ENCODE measurements around the gene IGHMBP2. TPM values are rescaled to one million over a fixed set of nuclear protein-coding genes. Genes with fewer than 3 reads are reported as not detected.
"Not testable (repeated sequence)": the region's sequence is repeated elsewhere in the genome, so short reads cannot be mapped to it uniquely, and the experiment has no call there.

IGHMBP2 gene
- total and polyA plus RNA-seq, 2 experiments from 2014 or later = 5.2 to 9.3 TPM

GRCh38 chr11:68882391-68882790 lies 21.3 kb upstream of the IGHMBP2 start:
- Histone ChIP-seq H3K79me2 (ENCODE audit: insufficient read depth) (no peaks in the 10 kb centered on the region), H3K4me1 (ENCODE audit: insufficient read depth) (no peaks in the 10 kb centered on the region), H3K36me3 (ENCODE audit: low read depth) (no peaks in the 10 kb centered on the region), H3K4me2 (ENCODE audit: unreplicated experiment) (no peak overlapping the region), H3K27me3 (replicated peaks; ENCODE audit: insufficient read depth) (no peaks in the 10 kb centered on the region), H4K20me1 (ENCODE audit: insufficient read depth) (no peaks in the 10 kb centered on the region), H3F3A (ENCODE audit: insufficient read depth) (no peaks in the 10 kb centered on the region), H3K4me3 (no peak overlapping the region), H3K9ac (no peak overlapping the region), H3K9me3 (ENCODE audit: low read depth) (no peaks in the 10 kb centered on the region), H3K27ac (no peak overlapping the region), H2AFZ (no peak overlapping the region), H3K9me2 (ENCODE audit: insufficient read depth) (no peaks in the 10 kb centered on the region)
- in situ Hi-C loops (cut with MboI) = no loop called here
- WGBS, 2 experiments (ENCODE audit: low coverage in 1 of 2, low lambda C conversion rate in 2 of 2, missing lambda C conversion rate in 2 of 2) = 88 to 90% methylated on average over 13 of the region's 13 CpGs
- DNase-seq = no peak
- no peak for TF ChIP-seq EZH2 (IDR thresholded peaks at IDR 0.05; ENCODE audit: insufficient read depth, poor library complexity, severe bottlenecking)
- TF ChIP-seq EZH2phosphoT487 (IDR thresholded peaks at IDR 0.05; ENCODE audit: insufficient read depth, low read depth) = no peak

- H3K9ac ChIP-seq; H3K9me2 ChIP-seq (ENCODE audit: insufficient read depth); H3K4me2 ChIP-seq (ENCODE audit: unreplicated experiment); H3F3A ChIP-seq (ENCODE audit: insufficient read depth); in situ Hi-C loops (cut with MboI); DNase-seq; H3K9me3 ChIP-seq (ENCODE audit: low read depth); H2AFZ ChIP-seq; H3K27ac ChIP-seq; H3K27me3 ChIP-seq (replicated peaks; ENCODE audit: insufficient read depth); H4K20me1 ChIP-seq (ENCODE audit: insufficient read depth); H3K4me3 ChIP-seq; H3K36me3 ChIP-seq (ENCODE audit: low read depth); H3K79me2 ChIP-seq (ENCODE audit: insufficient read depth); H3K4me1 ChIP-seq (ENCODE audit: insufficient read depth): not testable (repeated sequence)
- WGBS, 2 experiments (ENCODE audit: low coverage in 1 of 2, low lambda C conversion rate in 2 of 2, missing lambda C conversion rate in 2 of 2) = 91% methylated on average over 15 of the region's 15 CpGs
These were observed 18.9 kb upstream of the IGHMBP2 start for GRCh38 chr11:68884827-68885226.

GRCh38 chr11:68889948-68890446 lies 13.7 kb upstream of the IGHMBP2 start:
- Histone ChIP-seq H3K4me2 (ENCODE audit: unreplicated experiment) (peak overlapping the region; percentile 12), H3K79me2 (ENCODE audit: insufficient read depth) (no peaks in the 10 kb centered on the region), H3K4me3 (no peak overlapping the region), H3K9me3 (ENCODE audit: low read depth) (no peaks in the 10 kb centered on the region), H3F3A (ENCODE audit: insufficient read depth) (peaks cover 27% of the 10 kb centered on the region), H3K9me2 (ENCODE audit: insufficient read depth) (no peaks in the 10 kb centered on the region), H3K27ac (peak overlapping the region; percentile 69), H4K20me1 (ENCODE audit: insufficient read depth) (no peaks in the 10 kb centered on the region), H3K9ac (peak overlapping the region; percentile 40), H2AFZ (no peak overlapping the region), H3K36me3 (ENCODE audit: low read depth) (peaks cover 8% of the 10 kb centered on the region; the same call in 1 of the 2 replicates), H3K4me1 (ENCODE audit: insufficient read depth) (peaks cover 24% of the 10 kb centered on the region), H3K27me3 (replicated peaks; ENCODE audit: insufficient read depth) (no peaks in the 10 kb centered on the region)
- peak; percentile 96 for DNase-seq
- 14 to 15% methylated on average over 16 to 18 of the region's 18 CpGs for WGBS, 2 experiments (ENCODE audit: low coverage in 1 of 2, low lambda C conversion rate in 2 of 2, missing lambda C conversion rate in 2 of 2)
- TF ChIP-seq EZH2 (IDR thresholded peaks at IDR 0.05; ENCODE audit: insufficient read depth, poor library complexity, severe bottlenecking) (no peak), EZH2phosphoT487 (IDR thresholded peaks at IDR 0.05; ENCODE audit: insufficient read depth, low read depth) (no peak)
- in situ Hi-C loops (cut with MboI) = no loop called here

GRCh38 chr11:68890490-68891231 lies 13.0 kb upstream of the IGHMBP2 start:
- Histone ChIP-seq H3K9ac (peak overlapping the region; percentile 57), H3K9me2 (ENCODE audit: insufficient read depth) (no peaks in the 10 kb centered on the region), H3F3A (ENCODE audit: insufficient read depth) (peaks cover 27% of the 10 kb centered on the region), H3K27me3 (replicated peaks; ENCODE audit: insufficient read depth) (no peaks in the 10 kb centered on the region), H3K27ac (peak overlapping the region; percentile 69), H2AFZ (no peak overlapping the region), H3K9me3 (ENCODE audit: low read depth) (no peaks in the 10 kb centered on the region), H3K36me3 (ENCODE audit: low read depth) (peaks cover 9% of the 10 kb centered on the region; the same call in 1 of the 2 replicates), H3K4me2 (ENCODE audit: unreplicated experiment) (peak overlapping the region; percentile 12), H3K4me1 (ENCODE audit: insufficient read depth) (peaks cover 24% of the 10 kb centered on the region), H4K20me1 (ENCODE audit: insufficient read depth) (no peaks in the 10 kb centered on the region), H3K79me2 (ENCODE audit: insufficient read depth) (no peaks in the 10 kb centered on the region), H3K4me3 (no peak overlapping the region)
- TF ChIP-seq EZH2 (IDR thresholded peaks at IDR 0.05; ENCODE audit: insufficient read depth, poor library complexity, severe bottlenecking) = no peak
- no peak for TF ChIP-seq EZH2phosphoT487 (IDR thresholded peaks at IDR 0.05; ENCODE audit: insufficient read depth, low read depth)
- peak; percentile 81 for DNase-seq
- WGBS, 2 experiments (ENCODE audit: low coverage in 1 of 2, low lambda C conversion rate in 2 of 2, missing lambda C conversion rate in 2 of 2) = 24 to 26% methylated on average over 17 of the region's 17 CpGs
- in situ Hi-C loops (cut with MboI) = no loop called here

Data from GM23248 (cell line).